Putamen (tissue), 1 donor: ENCODE measurements around the gene DUSP19.

Experiments
- DNase-seq: peaks from one replicate; pipeline ENCODE4 v3.0.0-alpha.2; 2016; ENCODE audit warnings: low spot score

The DUSP19 gene

GRCh38 chr2:183125659-183126341, 47.3 kb downstream of the DUSP19 start:
- DNase-seq = no peak

DNA sequence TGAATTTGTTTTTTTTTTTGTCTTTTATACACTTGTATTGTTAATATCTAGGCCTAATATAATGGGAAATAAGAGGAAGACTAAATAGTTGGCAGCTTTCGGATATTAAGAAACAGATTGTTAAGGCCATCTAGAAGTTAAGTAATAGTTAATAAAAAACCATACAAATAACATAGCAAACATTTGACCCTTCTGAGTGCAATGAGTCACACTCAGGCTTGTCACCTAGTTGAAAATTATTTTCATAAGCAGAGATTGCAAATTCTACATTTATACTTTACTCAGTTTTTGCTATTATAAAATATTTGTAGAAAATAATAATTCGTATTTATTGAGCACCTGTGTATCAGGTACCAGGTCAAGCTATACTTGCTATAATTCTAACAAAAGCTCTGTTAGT, 48.1 kb downstream of the DUSP19 start:
- DNase-seq = no peak

- DNase-seq = no peak
Observed at GRCh38 chr2:183134016-183134415, 55.5 kb downstream of the DUSP19 start.

DNA sequence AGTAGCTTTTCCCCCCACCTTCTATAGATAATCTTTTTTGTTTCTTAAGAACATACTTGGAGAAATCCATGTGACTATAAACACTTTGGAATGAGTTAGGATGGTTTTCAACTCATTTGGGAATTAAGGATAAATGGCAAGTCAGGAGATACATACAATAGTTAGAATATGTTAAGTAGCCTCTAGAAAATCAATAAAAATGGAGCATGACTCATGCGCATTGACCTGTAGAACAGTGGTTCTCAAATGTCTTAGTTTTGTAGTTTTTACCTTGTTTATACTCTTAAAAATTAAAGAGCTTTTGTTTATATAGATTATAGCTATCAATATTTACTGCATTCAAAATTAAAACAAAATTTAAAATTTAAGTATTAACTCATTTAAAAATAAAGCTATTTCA, 70.4 kb downstream of the DUSP19 start:
- no peak for DNase-seq

- DNase-seq = no peak
Observed at GRCh38 chr2:183149489-183149888, 70.9 kb downstream of the DUSP19 start.
